HG03432 (cell line): Measurements from ENCODE around the gene NOX3.
A peak's percentile ranks its signal among the peaks of the same experiment; 100 is the strongest.

Source experiments
- ATAC-seq: cut with Tn5 transposase; IDR thresholded peaks from one replicate; pipeline ENCODE4 v1.9.1; 2021; ENCODE audit warnings: mild to moderate bottlenecking, moderate library complexity; ENCODE audit not compliant: unreplicated experiment

NOX3 gene

DNA sequence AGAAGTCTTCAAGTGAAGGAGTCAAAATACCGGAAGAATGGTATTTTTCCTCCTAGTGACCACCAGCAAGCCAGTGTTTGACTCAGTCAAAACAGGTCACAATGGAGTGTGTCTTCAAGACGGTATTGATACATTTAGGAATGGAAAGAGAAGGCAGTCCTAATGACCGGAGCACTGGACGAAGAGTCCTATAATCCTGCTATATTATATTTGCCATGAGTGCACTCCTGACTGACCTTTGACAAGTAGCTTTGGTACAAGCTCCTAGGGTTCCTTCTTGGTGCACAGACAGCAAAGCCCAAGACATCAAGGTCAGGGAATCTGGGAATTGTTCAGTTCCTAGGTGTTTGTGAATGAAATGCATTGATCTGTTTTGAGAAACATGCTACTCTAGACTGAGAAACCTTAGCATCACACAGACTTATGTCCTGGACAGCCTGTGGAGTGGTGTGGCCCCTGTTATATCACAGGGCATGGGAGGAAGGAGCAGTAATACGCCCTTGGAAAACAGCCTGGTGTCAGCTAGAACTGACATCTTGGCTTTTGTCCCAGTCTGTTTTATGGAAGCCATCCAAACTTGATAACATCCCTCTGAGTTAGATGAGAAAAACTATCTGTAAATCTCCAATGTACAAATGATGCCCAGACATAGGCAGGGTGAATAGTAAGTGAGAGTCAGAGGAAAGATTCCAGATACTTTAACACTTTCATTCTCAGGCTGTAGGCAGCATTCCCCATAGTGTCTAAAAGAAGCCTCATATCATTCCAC is 18.5 kb downstream of the NOX3 start:
- ATAC-seq: no peak

DNA sequence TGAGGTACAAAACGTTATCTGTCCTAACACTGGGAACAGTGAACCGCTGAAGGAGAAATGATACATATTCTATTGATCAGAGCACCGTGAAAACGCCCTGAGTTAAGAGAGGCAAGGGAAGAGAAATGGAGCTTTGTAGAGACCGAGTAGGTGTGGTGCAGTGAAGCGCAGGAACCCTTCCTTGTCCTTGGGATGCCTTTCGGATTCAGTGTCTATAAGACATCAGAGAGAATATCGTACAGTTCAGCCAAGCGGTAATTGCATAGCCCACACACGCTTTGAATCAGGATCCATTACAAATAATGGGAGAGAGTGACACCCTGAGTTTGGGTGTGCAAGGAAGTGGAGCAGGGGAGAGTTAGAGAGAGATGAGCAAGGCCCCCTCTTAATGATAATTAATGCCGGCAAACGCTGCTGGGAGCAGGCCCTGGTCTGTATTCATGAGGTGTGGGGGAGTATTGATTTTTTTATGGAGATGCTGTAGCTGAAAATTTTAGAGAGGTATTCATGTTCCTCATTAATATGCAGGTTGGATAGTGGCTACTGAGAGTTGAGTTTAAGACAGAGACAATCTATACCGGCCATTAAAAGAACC is 20.7 kb downstream of the NOX3 start:
- no peak for ATAC-seq

DNA sequence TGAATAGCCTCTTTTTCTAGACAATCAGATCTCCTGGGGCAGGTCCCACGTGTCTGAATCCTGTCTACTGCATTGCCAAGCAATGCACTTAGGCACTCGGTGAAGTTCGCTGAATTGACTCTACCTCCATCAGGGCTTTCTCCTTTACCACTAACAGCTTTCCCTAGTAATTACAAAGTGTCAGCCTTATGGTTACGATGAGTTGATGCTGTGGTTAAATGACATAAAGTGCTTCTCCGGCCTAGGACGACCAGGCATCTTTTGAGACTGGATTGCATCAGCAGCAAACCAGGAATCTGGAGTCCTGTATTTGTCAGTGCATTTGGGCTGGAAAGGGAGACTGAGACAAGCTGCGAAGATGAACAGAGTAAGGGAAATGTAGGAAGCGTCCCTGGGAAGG is 21.5 kb downstream of the NOX3 start:
- no peak for ATAC-seq

GRCh38 chr6:155432293-155432692 is 23.3 kb downstream of the NOX3 start:
- ATAC-seq: no peak

DNA sequence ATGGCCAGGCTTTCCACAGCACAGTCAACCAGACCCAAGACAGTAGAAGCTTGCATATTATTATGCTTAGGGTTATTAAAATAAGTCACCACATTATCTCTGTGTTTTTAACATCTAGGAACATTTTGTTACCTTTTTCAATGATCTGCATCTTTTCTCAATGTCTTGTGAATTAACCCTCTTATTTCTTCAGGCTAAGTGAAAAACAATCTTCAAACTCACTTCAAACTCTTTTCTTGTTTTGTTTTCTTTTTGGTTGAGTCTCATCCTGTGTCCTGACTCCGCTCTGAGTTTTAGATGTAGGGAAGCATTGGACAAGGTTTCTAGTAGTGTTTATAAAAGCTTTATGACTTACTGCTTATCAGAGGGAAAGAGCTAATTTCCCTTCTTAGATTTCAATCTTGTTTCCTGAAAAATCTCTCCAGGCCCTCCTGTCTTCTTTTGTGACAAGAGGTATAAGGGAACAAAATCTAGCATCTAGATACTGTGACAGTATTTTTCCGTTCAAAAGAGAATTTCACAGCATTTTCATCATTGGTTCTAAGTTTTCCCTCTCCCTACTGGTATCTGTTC is 26.2 kb downstream of the NOX3 start:
- no peak for ATAC-seq

GRCh38 chr6:155426408-155426945 is 29.2 kb downstream of the NOX3 start:
- ATAC-seq: no peak

DNA sequence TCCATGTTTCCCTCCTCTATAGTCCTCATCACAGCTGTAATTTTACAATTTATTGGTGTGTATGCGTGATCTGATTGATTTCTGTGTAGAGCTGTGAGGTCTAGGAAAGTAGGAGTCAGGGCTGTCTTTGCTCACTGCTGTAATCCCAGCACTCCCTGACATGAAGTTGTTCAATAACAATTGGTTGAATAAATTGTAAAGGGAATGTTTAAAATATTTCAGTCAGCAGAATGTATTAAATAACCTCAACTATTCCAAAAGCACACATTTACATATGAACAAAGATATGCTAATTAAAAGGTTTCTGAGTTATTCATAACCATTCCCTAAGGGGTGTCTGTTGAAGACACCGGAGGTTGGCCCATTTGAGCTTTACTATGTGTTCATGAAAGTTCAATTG is 31.5 kb downstream of the NOX3 start:
- ATAC-seq: no peak

- no peak for ATAC-seq
Observed at GRCh38 chr6:155422635-155423034, 33.0 kb downstream of the NOX3 start.

DNA sequence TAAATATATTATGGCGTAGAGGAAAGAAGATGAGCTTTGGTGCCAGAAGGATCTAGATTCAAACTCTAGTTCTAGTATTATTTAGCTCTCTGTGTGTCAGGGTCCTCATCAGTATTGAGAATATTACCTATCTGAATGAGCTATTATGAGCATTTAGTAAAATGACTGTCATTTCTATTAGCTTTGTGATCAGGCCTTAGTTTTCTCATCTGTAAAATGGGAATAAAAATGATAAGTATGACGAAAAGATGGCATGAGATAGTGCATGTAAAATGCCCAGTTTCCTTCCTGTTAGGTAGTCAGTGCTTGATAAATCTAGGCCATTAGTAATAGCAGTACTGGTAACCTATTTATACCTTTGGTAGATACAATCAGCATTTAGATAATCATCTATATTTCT is 35.1 kb downstream of the NOX3 start:
- no peak for ATAC-seq

DNA sequence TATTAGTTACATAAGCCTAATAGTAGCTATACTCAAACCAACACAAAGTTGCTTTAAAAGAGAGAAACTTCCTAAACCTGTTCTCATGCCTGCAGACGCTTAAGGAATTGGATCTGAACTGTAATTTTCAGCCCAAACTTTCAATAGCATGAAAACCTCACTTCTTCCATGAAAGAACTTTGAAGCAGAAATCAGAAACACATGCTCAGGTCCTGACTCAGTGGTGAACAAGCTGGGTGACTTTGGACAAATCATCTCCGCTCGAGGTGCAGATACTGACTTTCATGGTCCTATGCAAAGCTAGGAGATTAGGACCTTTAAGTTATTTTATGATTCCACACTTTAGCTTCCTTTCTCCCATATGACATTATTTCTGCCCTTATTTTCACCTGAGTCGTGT is 36.5 kb downstream of the NOX3 start:
- no peak for ATAC-seq

- ATAC-seq: peak; percentile 69
Observed at GRCh38 chr6:155418017-155418761, 37.5 kb downstream of the NOX3 start.

DNA sequence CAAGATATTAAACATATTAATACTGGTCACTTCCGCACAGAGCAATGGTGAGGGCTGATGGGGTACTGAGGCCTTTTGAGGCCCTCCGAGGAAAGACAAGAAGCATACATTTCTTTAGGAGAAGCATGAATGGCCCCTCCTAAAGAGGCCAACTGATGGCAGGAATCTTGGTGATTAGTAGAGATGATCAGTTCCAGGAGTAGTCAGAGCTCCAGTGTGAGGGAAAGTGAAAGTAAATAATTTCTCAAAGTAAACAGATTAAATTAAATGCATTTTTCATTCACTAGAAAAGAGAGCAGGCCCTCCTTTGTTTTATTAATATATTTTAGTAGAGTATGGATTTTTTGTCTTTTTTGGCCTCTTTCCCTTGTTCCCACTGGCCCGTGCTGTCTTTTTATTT is 38.2 kb downstream of the NOX3 start:
- ATAC-seq: peak; percentile 32

- ATAC-seq: no peak
Observed at GRCh38 chr6:155415953-155416352, 39.7 kb downstream of the NOX3 start.

DNA sequence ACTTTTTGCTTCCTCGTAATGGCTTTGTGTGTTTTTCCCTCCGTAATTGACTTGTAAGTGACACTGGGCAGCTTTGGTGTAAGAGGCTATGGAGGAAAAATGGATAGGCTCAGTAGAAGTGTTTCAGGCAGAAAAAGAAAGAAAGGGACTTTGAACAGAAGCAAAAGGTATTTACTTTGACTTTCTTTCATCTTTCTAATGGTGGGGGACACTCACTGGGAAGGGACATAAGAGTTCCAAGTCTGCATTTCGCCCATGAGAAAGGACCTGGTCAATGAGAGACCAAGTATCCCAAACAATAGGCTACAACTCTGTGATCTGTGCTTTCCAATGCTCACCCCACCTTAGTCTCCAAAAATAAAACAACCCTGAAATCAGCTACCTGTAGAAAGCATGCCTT is 41.6 kb downstream of the NOX3 start:
- no peak for ATAC-seq

DNA sequence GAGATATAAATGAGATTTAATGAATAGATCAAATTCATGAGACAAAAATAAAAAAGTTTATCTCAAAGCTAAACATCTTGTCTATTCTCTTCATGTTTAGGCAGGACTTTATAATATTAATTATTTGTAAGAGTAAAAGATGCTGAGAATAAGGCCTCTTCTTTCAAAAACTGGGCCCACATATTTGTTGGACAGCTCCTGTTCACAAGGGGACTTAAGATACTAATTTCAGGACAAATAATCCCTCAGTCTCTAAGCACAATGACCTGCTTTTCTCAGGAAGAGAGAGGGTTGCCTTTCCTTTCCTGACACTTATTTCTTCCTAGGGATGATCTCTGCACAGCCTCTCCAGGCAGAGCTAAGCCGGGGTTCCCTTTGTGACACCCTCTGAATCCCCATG is 43.3 kb downstream of the NOX3 start:
- no peak for ATAC-seq

- ATAC-seq: no peak
Observed at GRCh38 chr6:155411154-155412052, 44.2 kb downstream of the NOX3 start.

- no peak for ATAC-seq
Observed at GRCh38 chr6:155409391-155409790, 46.2 kb downstream of the NOX3 start.

- ATAC-seq: no peak
Observed at GRCh38 chr6:155408981-155409380, 46.7 kb downstream of the NOX3 start.

- no peak for ATAC-seq
Observed at GRCh38 chr6:155408231-155408630, 47.4 kb downstream of the NOX3 start.

DNA sequence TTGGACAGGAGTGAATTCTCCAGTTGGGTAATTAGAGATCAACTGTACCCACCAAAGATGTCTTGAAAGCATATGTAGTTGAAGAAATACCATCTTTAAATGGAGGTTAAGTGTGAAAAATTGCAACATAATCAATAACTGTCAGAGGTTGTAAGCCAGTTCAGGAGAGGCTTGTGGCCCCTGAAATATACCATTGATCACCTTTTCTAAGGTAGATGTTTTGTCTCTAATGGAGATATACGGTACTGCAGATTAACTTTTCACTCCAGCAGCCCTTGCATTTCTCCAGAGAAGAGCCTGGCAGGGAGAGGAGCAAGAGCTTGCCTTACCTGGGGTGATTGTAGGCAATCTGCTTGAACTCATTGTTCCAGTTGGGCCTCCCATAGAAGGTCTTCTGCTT is 48.8 kb downstream of the NOX3 start:
- ATAC-seq: no peak
